Measurements from ENCODE around the gene MOCOS.

Gene MOCOS

GRCh38 chr18:36279001-36279400 lies 91.7 kb downstream of the MOCOS start:
- DNase-seq, result no peak

GRCh38 chr18:36281936-36282335 lies 94.6 kb downstream of the MOCOS start:
- DNase-seq, result no peak

GRCh38 chr18:36283448-36283847 lies 96.2 kb downstream of the MOCOS start:
- DNase-seq, result no peak

- no peak for DNase-seq
These were observed 97.0 kb downstream of the MOCOS start for GRCh38 chr18:36284268-36284667.

- peak; percentile 31 for DNase-seq
These were observed 97.5 kb downstream of the MOCOS start for GRCh38 chr18:36284671-36285295.

GRCh38 chr18:36287653-36288052 lies 100.4 kb downstream of the MOCOS start:
- no peak for DNase-seq

GRCh38 chr18:36288689-36289088 lies 101.4 kb downstream of the MOCOS start:
- DNase-seq, result no peak

- DNase-seq, result no peak
These were observed 106.7 kb downstream of the MOCOS start for GRCh38 chr18:36294031-36294430.

GRCh38 chr18:36295214-36295613 lies 107.9 kb downstream of the MOCOS start:
- no peak for DNase-seq

GRCh38 chr18:36295880-36296301 lies 108.6 kb downstream of the MOCOS start:
- DNase-seq, result no peak

- DNase-seq, result no peak
These were observed 109.5 kb downstream of the MOCOS start for GRCh38 chr18:36296650-36297416.

- no peak for DNase-seq
These were observed 110.3 kb downstream of the MOCOS start, which contains the start of gene FHOD3 for GRCh38 chr18:36297417-36298125. Gene FHOD3 (plus strand): TSS chr18:36297713. CDS start chr18:36297836, 123 bp downstream.

- DNase-seq, result no peak
These were observed 110.9 kb downstream of the MOCOS start for GRCh38 chr18:36298126-36298741.

- no peak for DNase-seq
These were observed 111.7 kb downstream of the MOCOS start for GRCh38 chr18:36299015-36299414.

- DNase-seq, result no peak
These were observed 112.9 kb downstream of the MOCOS start for GRCh38 chr18:36300211-36300610.

- no peak for DNase-seq
These were observed 114.6 kb downstream of the MOCOS start for GRCh38 chr18:36301884-36302283.

GRCh38 chr18:36302676-36303075 lies 115.4 kb downstream of the MOCOS start:
- no peak for DNase-seq

- no peak for DNase-seq
These were observed 116.0 kb downstream of the MOCOS start for GRCh38 chr18:36303211-36303844.

GRCh38 chr18:36304723-36305122 lies 117.4 kb downstream of the MOCOS start:
- DNase-seq, result no peak

GRCh38 chr18:36305375-36305774 lies 118.1 kb downstream of the MOCOS start:
- DNase-seq, result no peak

- DNase-seq, result no peak
These were observed 120.2 kb downstream of the MOCOS start for GRCh38 chr18:36307513-36307912.

GRCh38 chr18:36308711-36309435 lies 121.6 kb downstream of the MOCOS start:
- DNase-seq, result no peak
